ENCODE results near the gene NXN. TPM values are rescaled to one million over a fixed set of nuclear protein-coding genes. Genes with fewer than 3 reads are reported as not detected.

The NXN gene
- total RNA-seq, 6 donors from 2014 or later: 32.4 to 63.1 (median 52.2) TPM

DNA sequence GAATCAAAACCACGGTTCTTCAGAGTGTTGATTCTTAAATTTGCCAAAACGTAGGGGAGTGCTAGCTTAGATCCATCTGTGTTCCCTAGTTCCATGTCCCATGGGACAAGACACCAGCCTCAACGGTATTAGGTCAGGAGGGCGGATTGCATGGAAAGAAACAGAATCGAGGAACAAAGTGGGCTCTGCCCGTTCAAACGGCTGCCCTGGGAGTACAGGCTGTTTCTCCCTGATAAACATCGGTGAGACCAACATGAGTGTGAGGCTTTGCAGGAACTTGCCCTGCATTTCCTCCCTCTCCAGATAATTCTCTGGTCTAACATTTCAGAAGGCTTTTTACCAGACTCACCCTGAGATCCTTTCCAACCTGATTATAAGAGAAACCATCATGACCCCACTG, 115.3 kb downstream of the NXN start:
- Histone ChIP-seq H3K9me3 (no peaks in the 10 kb centered on the region), H3K4me1 (peaks cover 0 to 19% (median 7%) of the 10 kb centered on the region in 4 donors), H3K36me3 (no peaks in the 10 kb centered on the region), H3K27me3 (no peaks in the 10 kb centered on the region), H3K27ac (peak overlapping the region in 2 of 4 donors; percentile 27 to 51), H3K4me3 (no peak overlapping the region)
- TF ChIP-seq POLR2A (IDR thresholded peaks at IDR 0.05) (no peak), EP300 (IDR thresholded peaks at IDR 0.05) (peak in 1 of 4 donors; percentile 53), POLR2AphosphoS5 (IDR thresholded peaks at IDR 0.05) (peak in 1 of 2 donors; percentile 36), CTCF (IDR thresholded peaks at IDR 0.05) (no peak)
- 35 to 42% methylated on average over 8 of the region's 8 CpGs for WGBS, 2 donors
- ATAC-seq (ENCODE audit: low FRiP score in 2 of 2): no peak
- DNase-seq: no peak

- DNase-seq (no peak), ATAC-seq (ENCODE audit: low FRiP score in 2 of 2) (no peak)
- WGBS, 2 donors: 83 to 92% methylated on average over 23 of the region's 23 CpGs
- Histone ChIP-seq H3K27me3 (no peaks in the 10 kb centered on the region), H3K4me3 (no peak overlapping the region), H3K36me3 (no peaks in the 10 kb centered on the region), H3K9me3 (no peaks in the 10 kb centered on the region), H3K27ac (peak overlapping the region in 3 of 4 donors; percentile 27 to 51 (median 49)), H3K4me1 (peaks cover 0 to 19% (median 9%) of the 10 kb centered on the region in 4 donors)
- TF ChIP-seq POLR2AphosphoS5 (IDR thresholded peaks at IDR 0.05) (no peak), CTCF (IDR thresholded peaks at IDR 0.05) (no peak), EP300 (IDR thresholded peaks at IDR 0.05) (no peak), POLR2A (IDR thresholded peaks at IDR 0.05) (no peak)
These were observed 115.7 kb downstream of the NXN start for GRCh38 chr17:863880-864279.

DNA sequence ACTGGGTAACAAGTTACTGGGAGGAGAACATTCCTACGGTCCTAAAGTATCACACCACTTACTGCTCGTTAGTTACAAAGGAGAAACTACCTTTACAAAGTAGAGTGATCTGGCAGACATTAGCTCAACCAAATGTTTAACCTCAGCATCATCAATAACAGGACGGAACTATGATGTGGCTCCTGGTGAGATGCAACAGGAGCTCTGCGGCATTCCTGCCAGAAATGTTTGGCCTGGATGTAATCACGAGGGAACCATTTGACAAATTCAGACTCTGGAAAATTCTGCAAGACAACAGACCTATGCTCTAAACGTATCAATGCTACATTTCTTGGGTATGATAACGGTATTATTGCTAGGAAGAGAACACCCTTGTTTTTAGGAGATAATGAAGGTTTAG, 117.0 kb downstream of the NXN start:
- Histone ChIP-seq H3K4me1 (peaks cover 0 to 18% (median 9%) of the 10 kb centered on the region in 4 donors), H3K27ac (no peak overlapping the region), H3K36me3 (no peaks in the 10 kb centered on the region), H3K27me3 (no peaks in the 10 kb centered on the region), H3K9me3 (no peaks in the 10 kb centered on the region), H3K4me3 (no peak overlapping the region)
- WGBS, 2 donors: 82 to 86% methylated on average over 7 of the region's 7 CpGs
- TF ChIP-seq EP300 (IDR thresholded peaks at IDR 0.05) (no peak), CTCF (IDR thresholded peaks at IDR 0.05) (no peak), POLR2A (IDR thresholded peaks at IDR 0.05) (no peak)
- no peak for ATAC-seq (ENCODE audit: low FRiP score in 2 of 2)
- no peak for DNase-seq

- peak in 1 of 2 donors; percentile 39 for ATAC-seq (ENCODE audit: low FRiP score in 2 of 2)
- no peak for DNase-seq
- H3K4me3 ChIP-seq: no peak overlapping the region
- no peak overlapping the region for H3K27ac ChIP-seq
- no peaks in the 10 kb centered on the region for H3K9me3 ChIP-seq
- no peaks in the 10 kb centered on the region for H3K27me3 ChIP-seq
- no peaks in the 10 kb centered on the region for H3K36me3 ChIP-seq
- WGBS, 2 donors: 73 to 87% methylated on average over 4 to 9 of the region's 9 CpGs
- TF ChIP-seq EP300 (IDR thresholded peaks at IDR 0.05) (no peak), CTCF (IDR thresholded peaks at IDR 0.05) (no peak), POLR2AphosphoS5 (IDR thresholded peaks at IDR 0.05) (no peak), POLR2A (IDR thresholded peaks at IDR 0.05) (no peak)
- H3K4me1 ChIP-seq: peaks cover 0 to 18% (median 9%) of the 10 kb centered on the region in 4 donors
These were observed 118.2 kb downstream of the NXN start for GRCh38 chr17:861364-861763.

DNA sequence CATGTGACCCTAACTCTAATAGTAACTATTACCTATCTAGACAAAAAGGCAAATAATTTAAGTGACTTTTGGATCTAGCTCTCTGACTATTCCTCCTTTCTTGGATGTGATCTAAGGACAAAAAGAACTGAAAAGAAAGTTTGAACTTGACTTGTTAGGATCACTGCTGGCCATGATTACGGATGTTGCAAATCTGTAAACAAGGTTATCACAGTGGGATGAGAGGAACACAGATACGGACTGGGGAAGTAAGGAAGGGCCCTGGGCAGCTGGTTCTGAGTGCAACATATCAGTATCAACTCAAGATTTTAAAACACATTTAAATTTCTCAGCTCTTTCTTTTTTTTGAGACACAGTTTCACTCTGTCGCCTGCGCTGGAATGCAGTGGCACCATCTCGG, 118.8 kb downstream of the NXN start:
- no peak for DNase-seq
- no peak overlapping the region for H3K4me3 ChIP-seq
- TF ChIP-seq POLR2A (IDR thresholded peaks at IDR 0.05): no peak
- no peak for TF ChIP-seq EP300 (IDR thresholded peaks at IDR 0.05)
- TF ChIP-seq CTCF (IDR thresholded peaks at IDR 0.05): no peak
- TF ChIP-seq POLR2AphosphoS5 (IDR thresholded peaks at IDR 0.05): no peak
- WGBS, 2 donors: 84 to 86% methylated on average over 5 of the region's 5 CpGs
- H3K27ac ChIP-seq: no peak overlapping the region
- no peaks in the 10 kb centered on the region for H3K36me3 ChIP-seq
- no peak for ATAC-seq (ENCODE audit: low FRiP score in 2 of 2)
- no peaks in the 10 kb centered on the region for H3K27me3 ChIP-seq
- H3K4me1 ChIP-seq: peaks cover 0 to 18% (median 9%) of the 10 kb centered on the region in 4 donors
- no peaks in the 10 kb centered on the region for H3K9me3 ChIP-seq

All from upper lobe of left lung (tissue), 6 donors.